GM12878 (cell line): ENCODE measurements around the gene PDE1C. TPM values are rescaled to one million over a fixed set of nuclear protein-coding genes. Genes with fewer than 3 reads are reported as not detected.

ENCODE experiments used
- ATAC-seq: fragments of 200-7000 bp; cut with Tn5 transposase; 3 replicates; pipeline ENCODE4 v1.9.1; 2020; ENCODE audit warnings: mild to moderate bottlenecking, moderate library complexity
- BruUV-seq: library from RNA; stranded (reverse); fragments of 400-500 nt; replicated peaks from 2 replicates; lab custom pipeline; 2021; lab: Mats Ljungman, UMichigan
- CTCF ChIA-PET: fragments of 300-600 bp; sonication (Branson Sonifier 250); formaldehyde crosslinking; extraction: SDS; loops from one replicate; lab custom pipeline; 2021; ENCODE audit warnings: inconsistent platforms; lab: Yijun Ruan, JAX
- POLR2A ChIA-PET: fragments of 350-600 bp; formaldehyde crosslinking; extraction: SDS; loops from one replicate; lab custom pipeline; 2021; ENCODE audit warnings: inconsistent platforms; lab: Charles Lee
- RAD21 ChIA-PET: fragments of 300-600 bp; sonication (Branson Sonifier 250); formaldehyde crosslinking; loops from one replicate; lab custom pipeline; 2023; ENCODE audit warnings: antibody characterized with exemption; ENCODE audit not compliant: unreplicated experiment; lab: Charles Lee
- SMC1A ChIA-PET: fragments of 300-600 bp; sonication (Branson Sonifier 250); formaldehyde crosslinking; loops from one replicate; lab custom pipeline; 2023; ENCODE audit not compliant: unreplicated experiment, uncharacterized antibody; lab: Charles Lee
- DNase-seq: peaks from one replicate; pipeline ENCODE4 v3.0.0-alpha.2; 2011; ENCODE audit warnings: low read depth, low spot score
- FAIRE-seq: peaks from 3 replicates; lab custom pipeline; 2011; peaks lifted over from hg19 to GRCh38; lab: Jason Lieb, UNC
- H2AFZ ChIP-seq: 2 replicates; pipeline ENCODE4 v1.6.0; 2011; ENCODE audit warnings: low read depth, low read length, control low read depth; ENCODE audit not compliant: control insufficient read depth
- H3K27ac ChIP-seq: 2 replicates; pipeline ENCODE4 v1.5.1; 2011; ENCODE audit warnings: control low read depth; ENCODE audit not compliant: control insufficient read depth, insufficient read depth
- H3K27me3 ChIP-seq, 2 experiments: replicated peaks in 1 of 2; 2 replicates each; pipeline versions ENCODE4 v1.6.0 to v1.6.1; 2011; ENCODE audit warnings: low read length in 1 of 2; ENCODE audit not compliant: control insufficient read depth in 2 of 2, insufficient read depth in 2 of 2
- H3K36me3 ChIP-seq, 2 experiments: 2 replicates each; pipeline ENCODE4 v1.5.1; 2011; ENCODE audit warnings: low read length in 1 of 2; ENCODE audit not compliant: control insufficient read depth in 2 of 2, insufficient read depth in 2 of 2
- H3K4me1 ChIP-seq: 2 replicates; pipeline ENCODE4 v1.6.1; 2011; ENCODE audit warnings: mild to moderate bottlenecking, low read length, moderate library complexity, mixed read lengths; ENCODE audit not compliant: control insufficient read depth, insufficient read depth
- H3K4me2 ChIP-seq: 2 replicates; pipeline ENCODE4 v1.6.0; 2011; ENCODE audit warnings: control low read depth; ENCODE audit not compliant: control insufficient read depth, insufficient read depth
- H3K4me3 ChIP-seq: fragments of 200-600 bp; sonication (generic); 2 replicates; pipeline ENCODE4 v1.5.1; 2016
- H3K79me2 ChIP-seq: 2 replicates; pipeline ENCODE4 v1.6.0; 2011; ENCODE audit warnings: low read length; ENCODE audit not compliant: control insufficient read depth, insufficient read depth
- H3K9ac ChIP-seq: 2 replicates; pipeline ENCODE4 v1.8.0; 2011; ENCODE audit warnings: low read length, control low read depth, mixed read lengths; ENCODE audit not compliant: control insufficient read depth, insufficient read depth
- H3K9me3 ChIP-seq: replicated peaks from 3 replicates; pipeline ENCODE4 v1.5.1; 2011; ENCODE audit warnings: mild to moderate bottlenecking, low read length; ENCODE audit not compliant: control insufficient read depth, insufficient read depth
- H4K20me1 ChIP-seq: 2 replicates; pipeline ENCODE4 v1.6.0; 2011; ENCODE audit not compliant: control insufficient read depth, insufficient read depth
- NR2C2 ChIP-seq: IDR thresholded peaks from 2 replicates; pipeline ENCODE4 v1.6.1; 2011; ENCODE audit warnings: borderline replicate concordance, low read depth; ENCODE audit not compliant: control insufficient read depth, insufficient read length
- PAX5 ChIP-seq: IDR thresholded peaks from 2 replicates; pipeline ENCODE4 v1.6.1; 2011; ENCODE audit warnings: low read depth, low read length, borderline replicate concordance
- SUZ12 ChIP-seq: fragments of 200-600 bp; sonication (generic); IDR thresholded peaks from one replicate; pipeline ENCODE4 v1.6.1; 2018; ENCODE audit warnings: antibody characterized with exemption, mild to moderate bottlenecking; ENCODE audit not compliant: unreplicated experiment
- WGBS: methylation state at CpG from one replicate; pipeline ENCODE4 v1.1.6; 2016; ENCODE audit warnings: low lambda C conversion rate; ENCODE audit not compliant: insufficient replicate concordance, insufficient coverage; ENCODE audit errors: missing lambda C conversion rate; 5-methylcytosine and 5-hydroxymethylcytosine counted together
- in situ Hi-C: fragments of 300-500 bp; cut with MboI; formaldehyde crosslinking; loops from 9 replicates; pipeline ENCODE4 v1.14.3; 2018; ENCODE audit warnings: mixed read lengths
- intact Hi-C: fragments of 100-400 bp; cut with micrococcal nuclease; formaldehyde crosslinking; loops from one replicate; pipeline ENCODE4 v1.14.2; 2022; ENCODE audit not compliant: unreplicated experiment
- polyA plus RNA-seq, 11 experiments: library from polyadenylated mRNA; depleted of rRNA in 4 of 11; unstranded in 6 of 11; stranded (reverse) in 5 of 11; fragments of >200 nt; fragmentation: Nextera tagmentation in 4 of 11; fragmentation: Illumina TruSeq in 1 of 11; extraction: Ambion mirVana in 4 of 11; extraction: Trizol in 1 of 11; gene quantifications; 1 replicate in 1 of 11; 2 replicates in 10 of 11; pipeline versions ENCODE4 v1.2.1 to v1.2.3, GENCODE V29; 2011 to 2016; ENCODE audit warnings: inconsistent platforms in 2 of 11, missing spikeins in 2 of 11, low read depth in 1 of 11
- total RNA-seq, 4 experiments: library from RNA; depleted of rRNA in 3 of 4; stranded (reverse); fragments of >200 nt in 3 of 4; fragmentation: Illumina TruSeq in 1 of 4; extraction: Trizol in 1 of 4; gene quantifications; 2 replicates each; pipeline versions ENCODE4 v1.2.1 to v1.2.3, GENCODE V29; 2013 to 2021
- TF ChIP-seq, protein P1 (sequence below): fragments of 150-350 bp; IDR thresholded peaks from 2 replicates; pipeline ENCODE4 v1.6.1; 2014; ENCODE audit warnings: mild to moderate bottlenecking, low read depth, low read length
- TF ChIP-seq, protein P2 (sequence below): fragments of 450-650 bp; IDR thresholded peaks from 2 replicates; pipeline ENCODE4 v1.6.1; 2016; ENCODE audit warnings: mild to moderate bottlenecking

Gene PDE1C
- total and polyA plus RNA-seq, 10 of the 15 experiments (the other 5 are each of a cell fraction or from before 2014, with no cell fraction given), result 0.29 to 2.3 (median 0.70) TPM

DNA sequence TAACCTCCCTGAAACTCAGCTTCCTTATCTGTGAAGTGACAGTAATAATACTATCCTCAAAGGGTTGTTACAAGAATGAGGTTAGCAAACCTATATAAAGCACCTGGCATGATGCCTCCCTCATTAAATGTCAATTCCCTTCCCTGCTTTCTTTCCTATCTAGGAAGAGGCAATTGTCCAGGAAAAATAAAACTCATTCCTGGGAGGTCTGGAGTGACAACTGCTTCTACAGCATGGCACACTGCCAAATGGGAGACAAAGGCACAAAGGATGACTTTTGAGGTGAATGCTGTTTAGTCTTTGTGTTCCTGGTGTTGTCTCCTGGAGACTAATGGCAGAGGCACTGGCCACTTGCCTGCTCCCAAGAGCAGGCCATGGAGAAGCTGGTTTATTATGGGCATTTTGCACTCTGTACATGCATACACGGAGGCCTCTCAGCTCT lies 32.2 kb upstream of the PDE1C start (continued):
- TF ChIP-seq, protein P1, sequence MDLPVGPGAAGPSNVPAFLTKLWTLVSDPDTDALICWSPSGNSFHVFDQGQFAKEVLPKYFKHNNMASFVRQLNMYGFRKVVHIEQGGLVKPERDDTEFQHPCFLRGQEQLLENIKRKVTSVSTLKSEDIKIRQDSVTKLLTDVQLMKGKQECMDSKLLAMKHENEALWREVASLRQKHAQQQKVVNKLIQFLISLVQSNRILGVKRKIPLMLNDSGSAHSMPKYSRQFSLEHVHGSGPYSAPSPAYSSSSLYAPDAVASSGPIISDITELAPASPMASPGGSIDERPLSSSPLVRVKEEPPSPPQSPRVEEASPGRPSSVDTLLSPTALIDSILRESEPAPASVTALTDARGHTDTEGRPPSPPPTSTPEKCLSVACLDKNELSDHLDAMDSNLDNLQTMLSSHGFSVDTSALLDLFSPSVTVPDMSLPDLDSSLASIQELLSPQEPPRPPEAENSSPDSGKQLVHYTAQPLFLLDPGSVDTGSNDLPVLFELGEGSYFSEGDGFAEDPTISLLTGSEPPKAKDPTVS, result no peak

DNA sequence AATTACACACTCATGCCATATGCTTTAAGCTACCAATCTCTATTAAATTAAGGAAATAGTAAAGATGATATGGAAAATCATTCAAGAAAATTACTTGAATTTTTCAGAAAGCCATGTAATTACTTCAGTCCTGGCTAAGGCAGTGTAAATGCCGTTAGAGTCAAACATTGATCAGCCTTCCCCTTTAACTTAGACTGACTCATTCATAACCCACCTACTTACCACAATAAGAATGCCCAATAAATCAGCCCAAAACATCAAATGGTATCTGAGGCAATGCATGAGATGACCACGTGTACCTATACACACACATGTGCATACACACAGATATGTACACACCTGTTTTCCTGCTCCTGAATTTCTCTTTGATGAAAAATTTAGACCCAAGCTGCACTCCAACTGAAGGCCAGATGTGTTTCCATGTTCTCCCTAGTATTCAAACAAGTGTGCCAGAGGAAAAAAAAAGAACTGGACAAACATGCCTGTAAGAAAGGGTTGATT lies 30.2 kb upstream of the PDE1C start:
- no peaks in the 10 kb centered on the region for H3K27me3 ChIP-seq
- no peak for DNase-seq
- TF ChIP-seq, protein P2, sequence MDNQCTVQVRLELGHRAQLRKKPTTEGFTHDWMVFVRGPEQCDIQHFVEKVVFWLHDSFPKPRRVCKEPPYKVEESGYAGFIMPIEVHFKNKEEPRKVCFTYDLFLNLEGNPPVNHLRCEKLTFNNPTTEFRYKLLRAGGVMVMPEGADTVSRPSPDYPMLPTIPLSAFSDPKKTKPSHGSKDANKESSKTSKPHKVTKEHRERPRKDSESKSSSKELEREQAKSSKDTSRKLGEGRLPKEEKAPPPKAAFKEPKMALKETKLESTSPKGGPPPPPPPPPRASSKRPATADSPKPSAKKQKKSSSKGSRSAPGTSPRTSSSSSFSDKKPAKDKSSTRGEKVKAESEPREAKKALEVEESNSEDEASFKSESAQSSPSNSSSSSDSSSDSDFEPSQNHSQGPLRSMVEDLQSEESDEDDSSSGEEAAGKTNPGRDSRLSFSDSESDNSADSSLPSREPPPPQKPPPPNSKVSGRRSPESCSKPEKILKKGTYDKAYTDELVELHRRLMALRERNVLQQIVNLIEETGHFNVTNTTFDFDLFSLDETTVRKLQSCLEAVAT, result no peak
- TF ChIP-seq SUZ12, result no peak
- TF ChIP-seq PAX5, result no peak
- no peak for TF ChIP-seq NR2C2
- H3K4me3 ChIP-seq, result no peak overlapping the region
- no peak overlapping the region for H3K4me2 ChIP-seq
- H2AFZ ChIP-seq, result no peak overlapping the region
- CTCF ChIA-PET, result no interaction called here
- no peaks in the 10 kb centered on the region for H3K36me3 ChIP-seq
- H3K9me3 ChIP-seq, result no peaks in the 10 kb centered on the region; the same call in 2 of the 3 replicates
- ATAC-seq, result no peak
- POLR2A ChIA-PET, result no interaction called here
- SMC1A ChIA-PET, result no interaction called here
- H3K79me2 ChIP-seq, result no peaks in the 10 kb centered on the region
- FAIRE-seq, result no peak
- BruUV-seq, result no TSS peak
- 44% methylated on average over 2 of the region's 2 CpGs for WGBS
- no peaks in the 10 kb centered on the region for H4K20me1 ChIP-seq
- RAD21 ChIA-PET, result no interaction called here
- in situ Hi-C loops, result no loop called here
- intact Hi-C loops, result no loop called here
- H3K9ac ChIP-seq, result no peak overlapping the region
- H3K27ac ChIP-seq, result no peak overlapping the region
- H3K4me1 ChIP-seq, result no peaks in the 10 kb centered on the region
